Endothelial cell of umbilical vein (primary cell): ENCODE data around the gene CHRM4.

Experiments
- EZH2 ChIP-seq: IDR thresholded peaks from 2 replicates; pipeline ENCODE4 v1.6.1; 2012; ENCODE audit warnings: borderline replicate concordance, low read depth, mild to moderate bottlenecking, moderate library complexity, low read length, inconsistent platforms; ENCODE audit not compliant: severe bottlenecking
- FOS ChIP-seq: IDR thresholded peaks from 2 replicates; pipeline ENCODE4 v1.6.1; 2011; ENCODE audit warnings: mild to moderate bottlenecking, low read length, moderate library complexity, borderline replicate concordance; ENCODE audit not compliant: insufficient read depth
- GATA2 ChIP-seq: IDR thresholded peaks from 2 replicates; pipeline ENCODE4 v1.7.0; 2011; ENCODE audit warnings: low read depth, mild to moderate bottlenecking, moderate library complexity, mixed read lengths, low read length; ENCODE audit not compliant: insufficient read length, insufficient read depth
- JUN ChIP-seq: IDR thresholded peaks from 2 replicates; pipeline ENCODE4 v1.6.1; 2011; ENCODE audit warnings: borderline replicate concordance, low read depth; ENCODE audit not compliant: insufficient read length, insufficient read depth
- MYC ChIP-seq: IDR thresholded peaks from one replicate; pipeline ENCODE4 v1.6.1; 2011; ENCODE audit warnings: mild to moderate bottlenecking, low read depth, low read length
- POLR2A ChIP-seq: IDR thresholded peaks from 2 replicates; pipeline ENCODE4 v1.6.1; 2012; ENCODE audit warnings: low read depth, mild to moderate bottlenecking, control low read depth, low read length
- POLR2AphosphoS5 ChIP-seq: IDR thresholded peaks from 2 replicates; pipeline ENCODE4 v1.6.1; 2012; ENCODE audit warnings: low read depth, mild to moderate bottlenecking, control low read depth, low read length, moderate library complexity; ENCODE audit not compliant: insufficient read depth
- TF ChIP-seq, protein P1 (sequence below): IDR thresholded peaks from 2 replicates; pipeline ENCODE4 v1.6.1; 2011; ENCODE audit not compliant: insufficient read depth, insufficient read length
- TF ChIP-seq, protein P2 (sequence below), 2 donors: IDR thresholded peaks; 1 replicate in 1 of 2; 2 replicates in 1 of 2; pipeline ENCODE4 v1.5.1; 2011; ENCODE audit warnings: low read length in 2 of 2, mild to moderate bottlenecking in 2 of 2, moderate library complexity in 2 of 2, control low read depth in 1 of 2, inconsistent platforms in 1 of 2, low read depth in 1 of 2; ENCODE audit not compliant: insufficient read depth in 1 of 2; ENCODE audit errors: extremely low read depth in 1 of 2

GRCh38 chr11:46377831-46378230 lies 13.7 kb downstream of the CHRM4 start:
- no peak for TF ChIP-seq POLR2A
- TF ChIP-seq, protein P1, sequence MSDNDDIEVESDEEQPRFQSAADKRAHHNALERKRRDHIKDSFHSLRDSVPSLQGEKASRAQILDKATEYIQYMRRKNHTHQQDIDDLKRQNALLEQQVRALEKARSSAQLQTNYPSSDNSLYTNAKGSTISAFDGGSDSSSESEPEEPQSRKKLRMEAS = no peak
- TF ChIP-seq, protein P2, sequence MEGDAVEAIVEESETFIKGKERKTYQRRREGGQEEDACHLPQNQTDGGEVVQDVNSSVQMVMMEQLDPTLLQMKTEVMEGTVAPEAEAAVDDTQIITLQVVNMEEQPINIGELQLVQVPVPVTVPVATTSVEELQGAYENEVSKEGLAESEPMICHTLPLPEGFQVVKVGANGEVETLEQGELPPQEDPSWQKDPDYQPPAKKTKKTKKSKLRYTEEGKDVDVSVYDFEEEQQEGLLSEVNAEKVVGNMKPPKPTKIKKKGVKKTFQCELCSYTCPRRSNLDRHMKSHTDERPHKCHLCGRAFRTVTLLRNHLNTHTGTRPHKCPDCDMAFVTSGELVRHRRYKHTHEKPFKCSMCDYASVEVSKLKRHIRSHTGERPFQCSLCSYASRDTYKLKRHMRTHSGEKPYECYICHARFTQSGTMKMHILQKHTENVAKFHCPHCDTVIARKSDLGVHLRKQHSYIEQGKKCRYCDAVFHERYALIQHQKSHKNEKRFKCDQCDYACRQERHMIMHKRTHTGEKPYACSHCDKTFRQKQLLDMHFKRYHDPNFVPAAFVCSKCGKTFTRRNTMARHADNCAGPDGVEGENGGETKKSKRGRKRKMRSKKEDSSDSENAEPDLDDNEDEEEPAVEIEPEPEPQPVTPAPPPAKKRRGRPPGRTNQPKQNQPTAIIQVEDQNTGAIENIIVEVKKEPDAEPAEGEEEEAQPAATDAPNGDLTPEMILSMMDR (IDR thresholded peaks at IDR 0.05; ENCODE audit: extremely low read depth in 1 of 2, insufficient read depth in 1 of 2, low read depth in 1 of 2, low read length in 2 of 2) = no peak
- TF ChIP-seq EZH2 = no peak
- no peak for TF ChIP-seq POLR2AphosphoS5
- TF ChIP-seq MYC = no peak
- TF ChIP-seq FOS = no peak
- no peak for TF ChIP-seq GATA2
- no peak for TF ChIP-seq JUN
